Skeletal muscle satellite cell (primary cell): ENCODE results near the gene P2RY6.

Experiments
- H3K27me3 ChIP-seq: 2 replicates; pipeline ENCODE4 v1.7.0; 2013; ENCODE audit warnings: low read length; ENCODE audit not compliant: control insufficient read depth, insufficient read depth
- H3K36me3 ChIP-seq: 2 replicates; pipeline ENCODE4 v1.7.0; 2013; ENCODE audit warnings: mild to moderate bottlenecking, control low read depth, low read length; ENCODE audit not compliant: insufficient read depth
- H3K4me1 ChIP-seq: 2 replicates; pipeline ENCODE4 v1.7.0; 2013; ENCODE audit warnings: low read length; ENCODE audit not compliant: control insufficient read depth, insufficient read depth
- H3K4me2 ChIP-seq: 2 replicates; pipeline ENCODE4 v1.7.0; 2013; ENCODE audit warnings: mild to moderate bottlenecking, low read length
- H3K4me3 ChIP-seq: 2 replicates; pipeline ENCODE4 v1.7.0; 2013; ENCODE audit warnings: low read length
- H3K9ac ChIP-seq: 2 replicates; pipeline ENCODE4 v1.7.0; 2013; ENCODE audit warnings: mild to moderate bottlenecking, low read depth, low read length, moderate library complexity
- H3K9me3 ChIP-seq: replicated peaks from 2 replicates; pipeline ENCODE4 v1.7.0; 2013; ENCODE audit warnings: mild to moderate bottlenecking, control low read depth, low read length

P2RY6 gene

DNA sequence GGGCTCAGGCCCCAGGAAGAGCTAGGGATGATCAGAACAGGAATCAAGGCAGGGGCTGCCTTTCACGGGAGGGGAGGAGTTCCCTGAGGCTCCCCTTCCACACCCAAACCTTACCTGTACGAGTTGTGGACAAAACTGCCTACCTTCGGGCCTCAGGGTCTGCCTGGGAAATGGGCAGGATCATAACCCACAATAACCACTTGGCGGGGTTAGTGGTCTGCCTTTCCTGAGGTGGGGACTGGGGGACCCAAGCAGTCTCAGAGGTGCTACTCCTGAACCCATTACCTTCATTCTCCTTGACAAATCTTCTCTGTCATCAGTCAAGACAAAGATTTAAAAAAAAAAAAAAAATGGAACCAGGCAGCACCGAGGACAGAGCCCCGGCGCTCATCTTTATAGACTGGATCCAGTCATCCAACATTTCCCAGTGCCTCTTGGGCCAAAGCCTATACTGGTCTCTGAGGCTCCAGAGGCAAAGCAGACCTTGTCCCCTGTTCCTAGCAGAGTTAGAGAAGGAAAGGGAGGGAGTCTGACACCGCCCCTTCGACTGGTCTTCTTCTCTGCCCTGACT is 14.2 kb downstream of the P2RY6 start:
- Histone ChIP-seq H3K9ac (no peak overlapping the region), H3K36me3 (no peaks in the 10 kb centered on the region), H3K4me2 (no peak overlapping the region), H3K27me3 (peaks cover 7% of the 10 kb centered on the region), H3K4me3 (no peak overlapping the region), H3K4me1 (peaks cover 14% of the 10 kb centered on the region), H3K9me3 (no peaks in the 10 kb centered on the region)

DNA sequence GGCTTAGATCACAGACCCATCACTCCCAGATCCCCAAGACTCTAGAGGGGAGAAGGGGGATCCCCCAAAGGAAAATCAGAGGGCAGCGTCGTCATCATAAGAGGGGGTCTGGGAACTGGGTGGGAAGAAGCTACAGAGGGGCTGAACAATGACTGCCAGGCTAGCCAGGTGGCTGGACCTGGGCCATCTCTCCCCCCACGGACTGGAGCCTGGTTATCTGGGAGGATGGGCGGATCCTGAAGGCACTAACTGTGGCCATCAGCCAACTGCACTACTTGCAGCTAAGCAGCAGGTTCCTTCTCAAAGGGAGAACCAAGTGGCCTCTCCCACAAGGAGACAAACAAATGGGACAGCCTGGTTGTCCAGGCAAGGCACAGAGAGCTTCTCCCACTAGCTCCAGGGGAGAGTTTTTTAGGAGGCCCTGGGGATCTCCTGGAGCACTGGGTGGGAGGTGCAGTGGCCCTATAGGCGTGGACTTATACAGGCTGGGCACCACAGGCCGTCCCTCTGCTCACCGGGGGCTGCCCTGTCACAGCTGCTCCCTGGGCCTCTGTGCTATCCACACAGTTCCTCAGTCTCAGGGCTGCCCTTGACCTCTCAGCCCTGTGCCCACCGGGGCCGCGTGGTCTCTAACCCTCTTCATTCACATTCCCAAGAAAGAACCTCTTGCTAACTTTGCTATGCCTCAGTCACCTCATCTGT is 15.4 kb downstream of the P2RY6 start:
- Histone ChIP-seq H3K4me1 (peaks cover 14% of the 10 kb centered on the region), H3K9me3 (no peaks in the 10 kb centered on the region), H3K36me3 (no peaks in the 10 kb centered on the region), H3K9ac (no peak overlapping the region), H3K4me2 (no peak overlapping the region), H3K27me3 (peaks cover 3% of the 10 kb centered on the region), H3K4me3 (no peak overlapping the region)

DNA sequence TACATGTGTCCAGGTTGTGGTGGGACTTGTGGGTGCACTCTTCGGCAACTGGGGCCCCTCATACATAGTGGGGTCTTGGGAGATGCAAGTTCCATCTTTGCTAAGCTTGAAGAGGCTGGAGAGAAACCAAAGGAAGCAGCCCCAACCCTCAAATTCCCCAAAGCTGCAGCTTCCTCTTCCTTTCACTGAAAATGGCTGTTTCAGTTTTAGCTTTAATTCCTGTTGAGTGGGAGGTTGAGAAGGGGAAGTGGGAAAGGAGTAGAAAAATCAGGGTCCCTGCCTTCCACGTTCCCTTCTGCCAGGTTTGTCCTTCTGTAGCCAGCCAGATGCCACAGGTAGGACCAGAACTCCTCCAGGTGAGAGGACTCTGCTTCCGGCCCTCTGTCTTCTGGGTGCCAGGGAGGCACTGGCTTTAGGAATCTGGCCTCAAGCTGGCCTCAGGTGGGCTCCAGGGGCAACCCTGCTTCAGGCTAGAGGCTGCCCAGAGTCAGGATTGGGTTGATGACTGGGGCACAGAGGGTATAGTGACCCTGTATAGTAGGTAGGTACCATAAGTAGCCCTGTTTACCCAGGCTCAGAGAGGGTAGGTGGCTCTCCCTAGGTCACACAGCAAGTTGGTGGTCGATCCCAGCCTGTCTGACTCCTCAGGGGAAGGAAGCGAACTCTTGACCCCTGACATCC is 16.2 kb downstream of the P2RY6 start:
- Histone ChIP-seq H3K36me3 (no peaks in the 10 kb centered on the region), H3K27me3 (no peaks in the 10 kb centered on the region), H3K9me3 (no peaks in the 10 kb centered on the region), H3K4me2 (no peak overlapping the region), H3K4me3 (no peak overlapping the region), H3K9ac (peak overlapping the region; percentile 73), H3K4me1 (peaks cover 14% of the 10 kb centered on the region)

DNA sequence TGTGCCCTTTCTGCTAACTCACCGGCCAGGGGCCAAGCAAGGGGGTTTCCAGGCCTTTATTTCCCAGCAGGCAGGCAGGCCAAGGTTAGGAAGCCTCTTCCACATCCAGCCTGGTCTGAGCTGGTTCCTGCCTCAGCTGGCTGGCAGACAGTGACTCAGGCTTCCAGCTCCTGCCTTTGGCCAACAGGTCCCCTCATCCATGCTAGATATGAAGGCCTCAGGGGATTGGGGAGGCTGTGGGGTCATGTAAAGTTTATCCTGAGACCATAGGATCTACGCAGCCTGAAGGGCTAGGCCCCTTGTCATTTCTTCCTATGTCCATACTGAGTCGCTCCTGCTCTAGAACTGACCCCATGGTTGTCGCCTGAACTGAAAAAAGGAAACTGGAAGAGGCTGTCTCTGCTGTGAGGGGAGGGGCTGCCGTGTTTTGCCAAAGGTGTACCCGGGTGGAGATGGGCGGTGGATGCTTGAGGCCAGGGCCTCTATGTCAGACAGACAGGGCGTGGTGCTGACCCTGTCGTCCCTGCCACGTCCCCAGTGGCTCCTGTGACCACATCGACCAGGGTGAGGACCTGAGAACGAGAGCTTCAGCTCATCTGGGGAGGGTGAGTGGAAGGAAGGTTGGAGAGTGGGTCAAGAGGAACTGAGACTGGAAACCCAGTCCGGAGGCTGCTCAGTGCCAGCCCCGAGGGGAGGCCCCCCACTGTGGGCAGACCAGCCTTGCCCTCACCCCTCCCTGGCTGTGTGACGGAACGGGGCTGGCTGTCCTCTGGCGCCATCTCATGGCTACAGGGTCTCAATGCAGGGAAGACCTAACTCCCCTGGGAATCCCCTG is 17.0 kb downstream of the P2RY6 start:
- Histone ChIP-seq H3K4me3 (peak overlapping the region; percentile 37), H3K9ac (peak overlapping the region; percentile 73), H3K27me3 (no peaks in the 10 kb centered on the region), H3K36me3 (no peaks in the 10 kb centered on the region), H3K9me3 (no peaks in the 10 kb centered on the region), H3K4me1 (peaks cover 14% of the 10 kb centered on the region), H3K4me2 (peak overlapping the region; percentile 78)

DNA sequence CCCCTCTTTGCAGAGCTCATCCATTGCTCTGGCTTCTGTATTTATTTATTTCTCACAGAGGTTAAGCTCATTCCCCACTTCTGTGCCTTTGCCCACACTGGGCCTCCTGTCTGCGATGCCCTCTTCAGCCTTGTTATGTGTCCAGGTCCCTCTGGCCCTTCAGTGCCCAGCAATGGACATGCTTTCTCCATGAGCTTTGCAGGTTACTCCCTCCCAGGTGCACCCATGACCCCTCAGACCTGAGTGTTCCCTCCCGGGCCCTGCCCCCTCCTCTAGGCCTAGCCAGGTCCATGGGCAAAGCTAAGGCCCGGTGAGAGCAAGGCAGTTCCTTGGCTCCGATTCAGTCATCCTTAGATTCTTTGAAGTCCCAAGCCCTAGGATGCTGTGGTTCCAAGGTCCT is 18.4 kb downstream of the P2RY6 start:
- no peak overlapping the region for H3K9ac ChIP-seq
- H3K4me2 ChIP-seq = no peak overlapping the region
- H3K9me3 ChIP-seq = no peaks in the 10 kb centered on the region
- no peak overlapping the region for H3K4me3 ChIP-seq
- H3K27me3 ChIP-seq = no peaks in the 10 kb centered on the region
- no peaks in the 10 kb centered on the region for H3K36me3 ChIP-seq
- H3K4me1 ChIP-seq = peaks cover 20% of the 10 kb centered on the region

DNA sequence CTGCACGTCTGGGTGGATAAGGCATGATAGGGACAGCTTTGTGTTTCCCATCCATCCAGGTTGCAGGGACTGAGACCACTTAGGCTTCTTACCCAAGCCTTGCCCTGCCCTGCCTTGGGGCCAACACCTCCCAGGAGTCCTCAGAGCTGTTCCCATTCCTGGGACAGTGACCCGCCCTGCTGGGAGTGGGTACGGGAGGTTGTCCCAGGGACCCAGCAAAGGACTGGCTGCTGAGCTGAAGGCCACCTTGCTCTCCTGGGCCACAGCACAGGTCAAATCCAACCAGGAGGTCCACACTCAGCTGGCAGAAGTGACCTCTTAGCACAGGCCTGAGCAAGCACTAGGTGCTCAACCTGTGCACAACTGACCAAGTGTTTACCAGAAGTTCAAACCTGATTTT is 19.1 kb downstream of the P2RY6 start:
- H3K4me1 ChIP-seq = peaks cover 24% of the 10 kb centered on the region
- H3K4me2 ChIP-seq = no peak overlapping the region
- H3K9me3 ChIP-seq = no peaks in the 10 kb centered on the region
- no peaks in the 10 kb centered on the region for H3K36me3 ChIP-seq
- no peak overlapping the region for H3K4me3 ChIP-seq
- H3K9ac ChIP-seq = no peak overlapping the region
- H3K27me3 ChIP-seq = no peaks in the 10 kb centered on the region

DNA sequence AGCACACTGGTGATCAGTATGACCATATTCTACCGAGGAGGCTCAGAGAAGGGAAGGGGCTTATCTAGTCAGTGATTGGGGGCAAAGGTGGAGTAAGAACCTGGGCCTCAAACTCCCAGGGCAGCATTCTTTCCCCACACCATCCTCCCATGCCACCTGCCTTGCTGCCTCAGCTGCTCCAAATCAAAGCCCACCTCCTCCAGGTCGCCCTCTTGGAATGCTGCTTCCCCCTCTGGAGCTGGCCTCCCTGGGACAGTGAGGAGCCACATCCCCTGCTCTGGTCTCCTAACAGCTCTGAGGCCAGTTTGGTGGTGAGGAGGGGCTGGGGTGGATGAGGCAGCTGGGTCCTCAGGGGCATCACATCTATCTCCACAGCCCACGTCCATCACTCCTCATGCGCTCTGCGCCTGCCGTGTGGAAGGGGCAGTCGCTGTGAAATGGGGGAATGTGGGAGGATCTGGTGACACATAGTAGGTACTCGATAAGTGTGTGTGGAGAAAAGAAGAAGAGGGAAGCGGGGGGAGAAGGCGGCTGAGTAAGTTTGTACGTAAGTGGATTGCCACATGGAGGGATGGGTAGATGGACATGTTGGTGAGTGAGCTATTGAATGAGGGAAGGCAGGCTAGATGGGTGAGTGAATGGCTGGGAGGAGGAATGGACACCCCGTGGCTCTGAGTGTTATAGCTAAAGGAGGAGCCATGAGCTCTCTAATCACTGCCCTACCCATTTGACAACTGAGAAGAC is 19.8 kb downstream of the P2RY6 start:
- H3K27me3 ChIP-seq = no peaks in the 10 kb centered on the region
- H3K9me3 ChIP-seq = no peaks in the 10 kb centered on the region
- no peak overlapping the region for H3K4me2 ChIP-seq
- H3K36me3 ChIP-seq = no peaks in the 10 kb centered on the region
- peaks cover 24% of the 10 kb centered on the region for H3K4me1 ChIP-seq
- no peak overlapping the region for H3K9ac ChIP-seq
- no peak overlapping the region for H3K4me3 ChIP-seq

DNA sequence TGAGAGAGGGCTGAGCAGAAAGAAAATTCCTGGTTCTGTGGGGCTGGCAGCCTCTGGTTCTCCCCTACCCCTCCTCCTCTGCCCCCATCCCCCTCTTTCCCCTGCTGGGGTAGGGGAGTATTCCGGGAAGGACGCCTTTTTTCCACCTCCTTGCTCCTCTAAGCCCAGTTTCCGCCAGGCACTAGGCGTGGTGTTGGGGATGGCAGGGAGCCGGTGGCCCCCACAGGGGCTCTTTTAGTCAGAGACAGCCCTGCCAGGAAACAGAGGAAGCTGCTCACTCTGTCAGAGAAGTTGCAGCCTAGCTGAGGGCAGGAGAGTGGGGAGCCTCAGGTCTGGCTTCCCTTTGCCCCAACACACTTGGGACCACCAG is 20.4 kb downstream of the P2RY6 start:
- no peak overlapping the region for H3K9ac ChIP-seq
- no peak overlapping the region for H3K4me2 ChIP-seq
- H3K27me3 ChIP-seq = no peaks in the 10 kb centered on the region
- no peak overlapping the region for H3K4me3 ChIP-seq
- peaks cover 24% of the 10 kb centered on the region for H3K4me1 ChIP-seq
- H3K36me3 ChIP-seq = no peaks in the 10 kb centered on the region
- H3K9me3 ChIP-seq = no peaks in the 10 kb centered on the region

DNA sequence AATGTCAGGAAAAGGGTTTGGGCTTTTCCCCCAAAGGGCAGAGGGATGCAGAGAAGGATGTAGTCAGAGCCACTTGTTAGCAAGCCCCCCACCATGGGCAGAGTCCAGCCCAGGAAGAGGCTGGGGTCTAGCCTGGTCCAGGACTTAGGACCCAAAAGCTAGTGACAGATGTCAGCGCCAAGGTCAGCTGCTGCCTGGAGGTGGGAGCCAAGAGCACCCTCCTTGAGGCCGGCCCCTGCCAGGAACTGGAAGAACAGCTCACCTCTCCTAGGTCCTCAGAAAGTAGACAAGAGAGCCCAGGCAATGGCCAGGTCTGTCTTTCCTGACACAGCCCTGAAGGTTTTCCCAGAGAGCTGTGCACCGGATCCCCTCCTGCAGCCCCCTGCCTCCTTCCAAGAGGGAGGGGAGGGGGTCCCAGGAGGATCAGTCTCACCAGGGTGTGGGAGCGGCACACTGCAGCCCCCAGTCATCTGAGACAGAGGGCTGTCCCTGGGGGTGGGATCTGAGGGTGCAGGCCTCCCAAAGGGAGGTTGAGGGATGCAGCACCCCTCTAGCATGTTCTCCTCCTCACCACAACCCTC is 21.3 kb downstream of the P2RY6 start:
- Histone ChIP-seq H3K4me3 (no peak overlapping the region), H3K9ac (no peak overlapping the region), H3K36me3 (no peaks in the 10 kb centered on the region), H3K4me1 (peaks cover 23% of the 10 kb centered on the region), H3K4me2 (no peak overlapping the region), H3K9me3 (no peaks in the 10 kb centered on the region), H3K27me3 (peaks cover 3% of the 10 kb centered on the region)

DNA sequence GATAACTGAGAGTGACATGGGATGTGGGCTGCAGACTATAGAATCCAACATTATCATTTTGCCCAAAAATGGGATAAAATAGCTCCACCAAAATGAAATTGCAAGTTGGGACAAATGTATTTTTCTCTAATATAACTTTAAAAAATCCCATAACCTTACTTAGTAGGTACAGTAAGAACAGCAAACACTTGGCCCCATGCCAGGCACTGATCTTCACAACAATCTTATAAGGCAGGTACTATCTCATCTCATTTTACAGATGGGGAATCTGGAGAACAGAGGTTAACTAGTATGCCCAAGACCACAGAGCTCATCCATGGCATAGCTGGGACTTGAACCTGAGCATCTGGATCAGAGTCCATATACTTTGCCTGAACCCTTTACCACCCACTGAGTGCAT is 22.5 kb downstream of the P2RY6 start:
- Histone ChIP-seq H3K36me3 (no peaks in the 10 kb centered on the region), H3K4me1 (peaks cover 12% of the 10 kb centered on the region), H3K9ac (no peak overlapping the region), H3K27me3 (peaks cover 3% of the 10 kb centered on the region), H3K4me2 (no peak overlapping the region), H3K9me3 (no peaks in the 10 kb centered on the region), H3K4me3 (no peak overlapping the region)
